ES-I3 (cell line): ENCODE measurements around the gene LZTS2.
A peak's percentile ranks its signal among the peaks of the same experiment; 100 is the strongest.

Source experiments
- H3K36me3 ChIP-seq: 2 replicates; pipeline ENCODE4 v1.6.1; 2013; ENCODE audit warnings: mild to moderate bottlenecking, low read length, control low read depth, moderate library complexity; ENCODE audit not compliant: insufficient read depth
- H3K4me1 ChIP-seq: 2 replicates; pipeline ENCODE4 v1.6.1; 2013; ENCODE audit warnings: mild to moderate bottlenecking, control low read depth, low read length; ENCODE audit not compliant: insufficient read depth
- H3K9ac ChIP-seq: 2 replicates; pipeline ENCODE4 v1.6.1; 2013; ENCODE audit warnings: low read depth, mild to moderate bottlenecking, low read length, moderate library complexity
- H3K9me3 ChIP-seq: 2 replicates; pipeline ENCODE4 v1.6.1; 2013; ENCODE audit warnings: mild to moderate bottlenecking, low read length, moderate library complexity; ENCODE audit not compliant: control insufficient read depth, insufficient read depth

LZTS2 gene

DNA sequence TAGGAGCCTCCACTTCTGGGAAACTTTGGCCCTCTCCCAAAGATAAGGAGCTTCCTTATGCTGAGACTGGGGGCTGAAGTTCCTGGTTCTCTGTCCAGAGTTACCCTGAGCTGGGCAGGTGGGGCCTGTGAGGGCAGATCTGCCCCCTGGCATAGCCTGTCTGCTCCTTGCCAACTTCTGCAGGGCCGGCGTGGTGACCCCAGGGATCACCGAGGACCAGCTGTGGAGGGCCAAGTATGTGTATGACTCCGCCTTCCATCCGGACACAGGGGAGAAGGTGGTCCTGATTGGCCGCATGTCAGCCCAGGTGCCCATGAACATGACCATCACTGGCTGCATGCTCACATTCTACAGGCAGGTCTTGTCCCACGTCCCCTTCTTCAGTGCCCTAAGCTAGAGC, 35.7 kb downstream of the LZTS2 start:
- no peaks in the 10 kb centered on the region for H3K9me3 ChIP-seq
- H3K9ac ChIP-seq: no peak overlapping the region
- no peaks in the 10 kb centered on the region for H3K36me3 ChIP-seq

DNA sequence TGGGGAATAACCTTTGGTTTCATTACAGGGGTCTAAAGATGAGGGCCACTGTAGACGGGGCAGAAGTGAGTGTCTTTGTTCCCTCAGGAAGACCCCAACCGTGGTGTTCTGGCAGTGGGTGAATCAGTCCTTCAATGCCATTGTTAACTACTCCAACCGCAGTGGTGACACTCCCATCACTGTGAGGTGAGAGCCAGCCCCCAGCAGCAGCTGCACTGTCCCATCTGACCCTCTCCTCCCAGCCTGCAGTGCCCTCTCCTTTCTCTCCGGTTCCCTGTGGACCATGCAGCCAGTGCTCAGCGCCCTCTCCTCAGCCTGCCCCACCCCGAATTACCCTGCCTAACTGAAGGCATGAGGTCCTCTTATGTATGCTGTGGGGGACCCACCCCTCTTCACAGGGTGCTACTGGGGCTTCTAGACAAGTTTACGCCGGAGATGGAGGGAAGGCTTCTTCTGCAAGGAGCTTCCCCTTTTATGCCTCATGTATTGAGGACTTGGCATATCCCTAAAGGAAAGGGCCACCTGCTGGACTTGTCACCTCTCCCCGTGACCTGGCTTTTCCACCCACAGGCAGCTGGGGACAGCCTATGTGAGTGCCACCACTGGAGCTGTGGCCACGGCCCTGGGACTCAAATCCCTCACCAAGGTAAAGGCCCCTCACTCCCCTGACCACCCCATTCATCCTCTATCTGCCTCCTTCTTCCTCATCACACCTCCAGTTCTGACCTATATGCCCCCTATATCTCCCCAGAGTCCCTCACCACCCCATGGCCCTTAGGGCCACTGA, 36.5 kb downstream of the LZTS2 start:
- Histone ChIP-seq H3K9ac (no peak overlapping the region), H3K36me3 (no peaks in the 10 kb centered on the region), H3K4me1 (peaks cover 3% of the 10 kb centered on the region; the same call in 1 of the 2 replicates), H3K9me3 (no peaks in the 10 kb centered on the region)

More for the DNA sequence above, 35.7 kb downstream of the LZTS2 start:
- H3K4me1 ChIP-seq: peaks cover 3% of the 10 kb centered on the region; the same call in 1 of the 2 replicates

DNA sequence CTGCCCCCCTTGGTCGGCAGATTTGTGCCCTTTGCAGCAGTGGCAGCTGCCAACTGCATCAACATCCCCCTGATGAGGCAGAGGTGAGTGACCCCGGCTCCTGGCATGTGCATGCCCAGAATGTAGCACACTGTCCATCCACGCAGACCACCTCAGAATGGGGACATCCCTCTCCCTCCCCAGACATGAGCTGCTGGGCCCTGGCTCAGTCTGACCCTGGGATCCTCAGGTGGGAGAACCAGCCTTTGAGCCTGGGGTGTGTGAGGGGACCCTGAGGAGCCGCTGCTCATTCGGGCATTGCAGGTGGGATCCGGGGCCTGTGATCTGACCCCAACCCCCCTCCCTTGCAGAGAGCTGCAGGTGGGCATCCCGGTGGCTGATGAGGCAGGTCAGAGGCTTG, 37.1 kb downstream of the LZTS2 start:
- Histone ChIP-seq H3K9ac (no peak overlapping the region), H3K4me1 (peaks cover 3% of the 10 kb centered on the region; the same call in 1 of the 2 replicates), H3K36me3 (no peaks in the 10 kb centered on the region), H3K9me3 (no peaks in the 10 kb centered on the region)

DNA sequence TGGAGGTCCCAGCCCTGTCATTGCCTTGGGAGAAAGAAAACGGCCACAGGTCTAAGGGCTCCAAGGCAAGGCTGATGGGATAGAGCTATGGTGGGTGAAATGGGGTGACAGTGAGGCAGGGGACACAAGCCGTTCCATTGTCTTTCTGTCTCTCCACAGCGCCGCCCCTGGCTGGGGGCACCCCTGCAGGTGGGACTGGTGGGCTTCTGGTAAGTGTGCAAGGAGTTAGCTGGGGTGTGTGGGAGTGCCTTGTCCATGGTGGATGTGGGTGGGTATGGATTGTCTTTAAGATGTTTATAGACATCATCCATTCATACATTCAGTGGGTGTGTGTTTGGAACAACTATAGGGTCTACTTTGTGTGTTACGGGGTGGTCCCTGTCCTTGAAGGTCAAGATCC, 38.9 kb downstream of the LZTS2 start:
- Histone ChIP-seq H3K36me3 (no peaks in the 10 kb centered on the region), H3K4me1 (peaks cover 5% of the 10 kb centered on the region; the same call in 1 of the 2 replicates), H3K9me3 (no peaks in the 10 kb centered on the region), H3K9ac (no peak overlapping the region)

DNA sequence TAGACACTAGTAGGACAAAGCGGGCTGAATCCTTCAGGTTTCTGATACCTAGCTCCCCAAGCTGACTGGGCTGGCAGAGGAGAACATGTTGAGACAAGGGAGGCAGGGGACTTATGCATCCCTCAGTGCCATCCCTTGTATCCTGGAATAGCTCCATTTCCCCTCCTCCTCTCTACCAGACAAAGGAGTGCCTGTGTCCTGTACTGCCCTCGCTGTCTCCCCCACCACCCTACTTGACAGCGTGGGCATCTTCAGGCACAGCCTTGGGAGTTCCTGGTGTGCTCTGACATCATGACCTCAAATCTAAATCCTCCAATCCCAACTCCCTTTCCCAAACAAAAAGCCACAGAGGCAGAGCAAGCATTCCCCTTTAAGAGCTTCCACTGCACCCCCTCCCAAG, 40.5 kb downstream of the LZTS2 start:
- Histone ChIP-seq H3K4me1 (peaks cover 7% of the 10 kb centered on the region; the same call in 1 of the 2 replicates), H3K36me3 (no peaks in the 10 kb centered on the region), H3K9me3 (no peaks in the 10 kb centered on the region), H3K9ac (no peak overlapping the region)

DNA sequence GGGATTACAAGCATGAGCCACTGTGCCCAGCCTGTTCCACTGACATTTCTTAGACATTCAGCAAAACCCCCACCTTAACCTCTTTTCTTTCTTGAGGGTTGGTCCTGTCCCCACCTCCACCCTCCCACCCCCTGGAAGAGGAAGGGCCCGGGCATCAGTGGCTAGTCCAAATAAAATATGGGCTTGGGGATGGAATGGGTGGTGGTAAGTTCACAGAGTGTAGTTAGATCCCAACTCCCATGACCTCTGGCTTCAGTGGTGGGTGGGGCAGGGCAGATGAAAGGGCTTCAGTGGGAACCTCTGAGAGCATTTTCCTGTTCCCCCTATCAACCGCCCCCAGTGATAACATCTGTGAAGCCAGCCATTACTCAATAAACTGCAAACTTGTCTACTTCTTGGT, 41.2 kb downstream of the LZTS2 start:
- no peaks in the 10 kb centered on the region for H3K36me3 ChIP-seq
- no peak overlapping the region for H3K9ac ChIP-seq
- no peaks in the 10 kb centered on the region for H3K9me3 ChIP-seq
- peaks cover 7% of the 10 kb centered on the region; the same call in 1 of the 2 replicates for H3K4me1 ChIP-seq

DNA sequence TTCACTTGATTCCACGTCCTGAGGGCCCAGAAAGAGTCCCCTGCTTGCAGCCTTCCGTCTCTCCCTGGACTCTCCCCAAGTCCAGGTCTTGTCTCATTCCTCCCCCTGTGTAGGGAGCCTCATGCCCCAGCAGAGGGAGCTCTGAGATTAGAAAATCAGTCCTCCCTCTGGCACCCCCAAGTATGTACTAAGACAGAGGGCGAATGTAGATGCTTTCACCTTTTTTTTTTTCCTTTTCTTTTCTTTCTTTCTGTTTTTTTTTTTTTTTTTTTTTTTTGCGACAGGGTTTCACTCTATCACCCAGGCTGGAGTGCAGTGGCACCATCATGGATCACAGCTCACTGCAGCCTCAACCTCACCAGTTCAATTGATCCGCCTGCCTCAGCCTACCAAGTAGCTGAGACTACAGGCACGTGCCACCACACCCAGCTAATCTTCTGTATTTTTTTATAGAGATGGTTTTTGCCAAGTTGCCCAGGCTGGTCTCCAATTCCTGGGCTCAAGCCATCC, 41.7 kb downstream of the LZTS2 start:
- Histone ChIP-seq H3K4me1 (peaks cover 7% of the 10 kb centered on the region; the same call in 1 of the 2 replicates), H3K9me3 (no peaks in the 10 kb centered on the region), H3K9ac (no peak overlapping the region), H3K36me3 (no peaks in the 10 kb centered on the region)

DNA sequence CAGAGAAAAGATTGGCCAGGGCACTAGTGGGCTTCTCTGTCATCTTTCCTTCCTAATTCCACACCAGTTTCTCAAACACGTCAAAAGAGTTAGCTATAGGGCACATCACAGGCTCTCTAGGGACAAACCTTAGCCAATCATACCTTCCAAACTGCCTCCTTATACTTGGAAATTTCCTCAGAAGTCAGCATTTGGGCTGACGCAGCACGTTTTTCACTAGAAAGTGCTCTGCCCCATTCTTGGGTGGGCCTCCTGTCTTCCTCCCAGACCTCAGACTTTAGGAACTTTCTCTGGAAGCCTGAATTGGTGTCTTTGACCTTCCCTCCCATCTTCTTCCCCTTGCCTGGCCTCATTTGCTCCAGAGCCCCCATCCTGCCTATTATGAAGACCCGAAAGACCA, 42.5 kb downstream of the LZTS2 start:
- Histone ChIP-seq H3K9ac (no peak overlapping the region), H3K9me3 (no peaks in the 10 kb centered on the region), H3K4me1 (peaks cover 7% of the 10 kb centered on the region; the same call in 1 of the 2 replicates), H3K36me3 (no peaks in the 10 kb centered on the region)

DNA sequence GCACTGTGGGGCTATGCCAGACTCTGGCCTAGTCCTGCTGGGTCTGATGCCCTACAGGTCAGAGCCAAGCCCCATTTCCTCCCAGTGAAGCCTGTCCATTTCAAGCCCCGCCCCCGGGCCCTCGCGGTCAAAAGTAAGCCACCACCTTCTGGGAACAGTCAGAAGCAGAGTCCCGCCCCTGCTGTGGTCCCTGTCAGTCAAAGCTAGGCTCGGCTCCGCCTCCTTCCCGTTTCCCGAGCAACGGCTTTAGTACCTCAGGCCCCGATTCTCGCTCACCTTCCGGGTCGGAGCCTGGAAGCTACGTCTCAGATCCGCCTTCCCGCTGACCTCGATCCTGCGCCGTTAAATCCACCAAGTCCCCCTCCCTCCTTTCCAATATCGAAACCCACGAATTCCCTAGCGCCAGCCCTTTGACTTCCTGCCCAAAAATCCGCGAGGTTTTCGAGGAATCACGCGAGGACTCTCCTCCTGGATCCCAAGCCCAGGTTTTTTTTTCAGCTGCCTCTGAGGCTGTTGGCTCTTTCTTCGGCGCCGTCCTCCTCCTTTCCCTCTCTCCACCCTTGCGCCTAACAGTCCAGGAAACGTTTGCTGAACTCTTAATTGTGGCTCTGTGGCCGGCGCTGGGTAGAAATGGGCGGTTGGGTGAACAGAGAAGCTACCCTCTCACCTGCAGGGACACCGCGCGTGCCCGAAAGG, 43.2 kb downstream of the LZTS2 start:
- Histone ChIP-seq H3K9me3 (no peaks in the 10 kb centered on the region), H3K9ac (peak overlapping the region; percentile 59), H3K4me1 (peaks cover 7% of the 10 kb centered on the region; the same call in 1 of the 2 replicates), H3K36me3 (no peaks in the 10 kb centered on the region)

DNA sequence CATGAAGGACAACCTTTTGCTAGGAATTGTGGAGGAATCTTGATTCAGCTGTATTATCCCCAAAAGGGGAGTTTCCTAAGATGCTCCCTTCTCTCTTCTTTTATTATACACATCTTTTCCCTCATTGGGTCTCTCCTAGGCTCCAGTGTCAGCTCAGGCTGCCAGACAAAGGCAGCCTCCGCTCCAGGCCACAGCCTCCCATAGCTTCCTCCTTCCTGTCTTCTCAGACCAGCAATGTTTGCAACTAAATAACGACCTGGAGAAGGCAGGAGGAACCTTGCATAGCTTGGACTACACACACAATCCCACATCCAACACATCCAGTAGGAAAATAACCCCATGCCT, 43.7 kb downstream of the LZTS2 start:
- peak overlapping the region; percentile 59 for H3K9ac ChIP-seq
- H3K4me1 ChIP-seq: peaks cover 7% of the 10 kb centered on the region; the same call in 1 of the 2 replicates

DNA sequence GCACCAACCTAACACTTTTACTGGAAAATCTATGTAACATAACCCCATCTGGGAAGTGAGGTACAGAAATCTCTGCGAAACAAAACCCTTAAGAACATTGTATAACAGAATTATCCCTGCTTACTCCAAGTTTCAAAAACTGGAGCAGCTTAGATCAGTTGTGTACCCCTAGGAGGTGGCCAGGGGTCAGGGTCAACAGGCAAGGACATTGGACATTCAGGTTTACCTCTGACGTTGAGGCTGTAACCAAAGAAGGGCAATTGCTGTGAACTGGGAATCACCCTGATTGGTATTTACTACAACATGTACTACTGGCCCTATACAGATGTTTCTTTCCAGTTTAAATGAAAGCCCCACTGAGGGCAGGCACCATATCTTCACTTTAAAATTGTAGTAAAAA, 44.5 kb downstream of the LZTS2 start:
- peaks cover 7% of the 10 kb centered on the region; the same call in 1 of the 2 replicates for H3K4me1 ChIP-seq
- H3K36me3 ChIP-seq: no peaks in the 10 kb centered on the region
- H3K9ac ChIP-seq: no peak overlapping the region
- no peaks in the 10 kb centered on the region for H3K9me3 ChIP-seq

More for the DNA sequence above, 43.7 kb downstream of the LZTS2 start:
- H3K9me3 ChIP-seq: no peaks in the 10 kb centered on the region
- no peaks in the 10 kb centered on the region for H3K36me3 ChIP-seq

DNA sequence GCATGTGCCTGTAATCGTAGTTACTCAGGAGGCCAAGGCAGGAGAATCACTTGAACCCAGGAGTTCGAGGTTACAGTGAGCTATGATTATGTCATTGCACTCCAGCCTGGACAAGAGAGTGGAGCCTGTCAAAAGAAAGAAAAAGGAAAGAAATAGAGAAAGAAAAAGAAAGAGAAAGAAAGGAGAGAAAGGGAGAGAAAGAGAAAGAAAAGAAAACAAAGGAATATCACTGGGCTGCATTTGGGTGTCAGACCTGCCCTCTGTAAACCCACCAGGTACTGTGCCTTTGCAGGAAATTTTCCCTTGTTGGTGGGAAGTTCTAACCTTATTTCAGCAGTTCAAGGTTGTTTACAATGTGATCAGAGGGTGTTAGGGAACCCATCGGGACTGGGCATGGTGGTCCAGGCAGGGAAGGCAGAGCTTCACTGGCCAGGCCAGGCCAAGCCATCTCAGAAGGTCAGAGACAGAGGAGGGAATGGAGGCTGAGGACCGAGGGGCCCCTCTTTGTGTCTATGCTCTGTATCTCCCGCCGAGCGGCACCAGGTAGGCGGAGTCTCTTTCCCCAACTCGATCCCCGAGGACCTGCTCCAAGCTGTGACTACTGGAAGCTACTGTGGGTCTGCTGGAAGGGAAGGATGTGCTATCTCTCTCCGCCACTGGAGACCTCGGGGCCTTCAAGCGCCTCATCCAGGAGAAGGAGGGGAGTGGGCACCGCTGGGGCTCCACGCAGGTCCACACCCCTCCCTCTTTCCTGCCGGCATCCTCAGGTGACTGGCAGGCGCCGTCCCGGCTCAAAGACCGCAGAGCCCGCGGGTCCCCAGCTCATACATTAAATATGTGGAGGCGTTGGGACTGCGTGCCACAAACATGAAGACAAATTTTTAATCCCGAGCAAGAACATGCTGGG, 47.0 kb downstream of the LZTS2 start:
- no peaks in the 10 kb centered on the region for H3K36me3 ChIP-seq
- peaks cover 13% of the 10 kb centered on the region for H3K4me1 ChIP-seq
- H3K9ac ChIP-seq: no peak overlapping the region; the same call in 1 of the 2 replicates
- no peaks in the 10 kb centered on the region for H3K9me3 ChIP-seq

DNA sequence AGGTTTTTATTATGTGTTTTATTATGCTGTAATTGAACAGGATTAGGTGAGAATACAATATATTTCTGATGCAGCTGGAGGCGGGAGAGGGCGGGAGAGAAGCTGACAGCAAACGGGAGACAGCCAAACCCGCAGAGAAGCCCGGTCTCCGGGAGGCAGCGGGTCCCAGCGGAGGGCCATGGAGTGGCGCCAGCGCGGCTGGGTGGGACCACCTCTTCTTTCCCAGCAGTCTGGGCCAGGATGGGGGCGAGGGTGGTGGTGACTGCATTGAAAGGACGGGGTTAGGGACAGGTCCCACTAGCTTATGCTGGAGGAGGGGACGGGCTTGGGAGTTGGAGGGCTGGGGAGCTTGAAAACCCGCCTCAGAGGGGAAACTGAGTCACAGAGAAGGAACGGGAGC, 47.7 kb downstream of the LZTS2 start:
- H3K36me3 ChIP-seq: no peaks in the 10 kb centered on the region
- H3K4me1 ChIP-seq: peaks cover 12% of the 10 kb centered on the region
- H3K9me3 ChIP-seq: no peaks in the 10 kb centered on the region
- no peak overlapping the region; the same call in 1 of the 2 replicates for H3K9ac ChIP-seq
